Activated B cell treated with CpG ODN at 0.5 μM for 24 hours (primary cell): ENCODE data around the gene MS4A7. TPM values are rescaled to one million over a fixed set of nuclear protein-coding genes. Genes with fewer than 3 reads are reported as not detected.
A peak's percentile ranks its signal among the peaks of the same experiment; 100 is the strongest.

Source experiments
- ATAC-seq: fragments of 200-7000 bp; cut with Tn5 transposase; one replicate; pipeline ENCODE4 v1.10.0; 2021; ENCODE audit warnings: low read depth, mild to moderate bottlenecking, moderate library complexity
- CTCF ChIA-PET: fragments of 350-600 bp; sonication (Branson Sonifier 250); formaldehyde crosslinking; loops from one replicate; lab custom pipeline; 2021; ENCODE audit warnings: antibody characterized with exemption; lab: Charles Lee
- POLR2A ChIA-PET: fragments of 350-600 bp; sonication (Branson Sonifier 250); formaldehyde crosslinking; loops from one replicate; lab custom pipeline; 2021; ENCODE audit warnings: antibody characterized with exemption; lab: Charles Lee
- DNase-seq: peaks from one replicate; pipeline ENCODE4 v3.0.0; 2022
- H3K27ac Mint-ChIP-seq: one replicate; pipeline ENCODE4 v1.8.0; 2020; ENCODE audit warnings: mixed read lengths
- H3K27me3 Mint-ChIP-seq: one replicate; pipeline ENCODE4 v1.8.0; 2021; ENCODE audit warnings: mixed read lengths
- H3K36me3 Mint-ChIP-seq: one replicate; pipeline ENCODE4 v1.8.0; 2021; ENCODE audit warnings: low read depth, mixed read lengths
- H3K4me1 Mint-ChIP-seq: one replicate; pipeline ENCODE4 v1.8.0; 2021; ENCODE audit warnings: mixed read lengths
- H3K4me3 Mint-ChIP-seq: one replicate; pipeline ENCODE4 v1.8.0; 2020; ENCODE audit warnings: mild to moderate bottlenecking, mixed read lengths
- H3K9me3 Mint-ChIP-seq: one replicate; pipeline ENCODE4 v1.8.0; 2020; ENCODE audit warnings: mixed read lengths
- intact Hi-C: fragments of 100-400 bp; cut with micrococcal nuclease; formaldehyde crosslinking; loops from one replicate; pipeline ENCODE4 v1.15.1; 2024
- total RNA-seq: library from RNA; stranded (reverse); gene quantifications from 2 replicates; pipeline ENCODE4 v1.2.3, GENCODE V29; 2022
- TF ChIP-seq, protein P1 (sequence below): fragments of 200-600 bp; IDR thresholded peaks from one replicate; pipeline ENCODE4 v1.8.0; 2022; ENCODE audit warnings: antibody characterized with exemption, mild to moderate bottlenecking

The MS4A7 gene
- total RNA-seq, 1 donor from 2014 or later: 51.1 TPM

GRCh38 chr11:60367896-60368295, 10.4 kb upstream of the MS4A7 start:
- TF ChIP-seq, protein P1, sequence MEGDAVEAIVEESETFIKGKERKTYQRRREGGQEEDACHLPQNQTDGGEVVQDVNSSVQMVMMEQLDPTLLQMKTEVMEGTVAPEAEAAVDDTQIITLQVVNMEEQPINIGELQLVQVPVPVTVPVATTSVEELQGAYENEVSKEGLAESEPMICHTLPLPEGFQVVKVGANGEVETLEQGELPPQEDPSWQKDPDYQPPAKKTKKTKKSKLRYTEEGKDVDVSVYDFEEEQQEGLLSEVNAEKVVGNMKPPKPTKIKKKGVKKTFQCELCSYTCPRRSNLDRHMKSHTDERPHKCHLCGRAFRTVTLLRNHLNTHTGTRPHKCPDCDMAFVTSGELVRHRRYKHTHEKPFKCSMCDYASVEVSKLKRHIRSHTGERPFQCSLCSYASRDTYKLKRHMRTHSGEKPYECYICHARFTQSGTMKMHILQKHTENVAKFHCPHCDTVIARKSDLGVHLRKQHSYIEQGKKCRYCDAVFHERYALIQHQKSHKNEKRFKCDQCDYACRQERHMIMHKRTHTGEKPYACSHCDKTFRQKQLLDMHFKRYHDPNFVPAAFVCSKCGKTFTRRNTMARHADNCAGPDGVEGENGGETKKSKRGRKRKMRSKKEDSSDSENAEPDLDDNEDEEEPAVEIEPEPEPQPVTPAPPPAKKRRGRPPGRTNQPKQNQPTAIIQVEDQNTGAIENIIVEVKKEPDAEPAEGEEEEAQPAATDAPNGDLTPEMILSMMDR: no peak
- Mint-ChIP-seq H3K27ac (peak overlapping the region; percentile 90), H3K4me1 (peaks cover 97% of the 10 kb centered on the region), H3K27me3 (no peaks in the 10 kb centered on the region), H3K4me3 (peak overlapping the region; percentile 63), H3K36me3 (peaks cover 36% of the 10 kb centered on the region), H3K9me3 (peaks cover 4% of the 10 kb centered on the region)
- intact Hi-C loops: loop anchor here (1.0 kb wide), 5 partner anchors 10 to 109 kb away; partner anchors contain the start of genes MS4A1, MS4A14 and MS4A7
- ATAC-seq (no peak), DNase-seq (no peak)
- ChIA-PET POLR2A (interaction anchor here (0.6 to 18.0 kb wide), 17 partner anchors 11 to 265 kb away, joined by 3 to 800 read pairs (median 9); partner anchors contain the start of genes MS4A1, MS4A14 and MS4A7), CTCF (interaction anchor here (1.2 to 8.0 kb wide), 5 partner anchors 90 to 266 kb away, joined by 4 to 194 read pairs (median 6); partner anchors contain the start of gene MS4A1)

DNA sequence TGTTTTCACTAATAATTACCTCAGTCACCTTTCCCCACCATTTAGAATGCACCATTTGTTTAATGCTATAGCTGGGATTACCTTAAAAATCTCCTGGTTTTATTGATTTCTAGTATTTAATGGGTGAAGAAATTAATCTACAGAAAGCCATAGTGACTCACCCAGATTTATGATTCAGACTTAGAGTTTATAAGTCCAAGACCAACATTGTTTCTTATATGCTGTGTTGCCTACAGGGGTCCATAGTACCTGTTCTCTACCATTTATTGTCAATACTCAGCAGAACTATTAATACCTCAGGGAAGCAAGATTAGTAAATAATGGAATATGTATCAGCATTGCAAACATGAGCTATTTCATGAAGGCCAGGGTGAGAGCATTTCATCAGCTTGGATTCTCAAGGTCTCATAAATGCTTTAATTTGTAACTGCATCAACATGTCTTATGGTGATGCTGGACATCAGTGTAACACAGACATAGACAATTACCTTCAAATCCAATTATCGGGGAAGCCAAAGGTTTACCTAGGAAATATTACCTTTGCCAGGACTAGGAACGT, 8.0 kb upstream of the MS4A7 start:
- Mint-ChIP-seq H3K27ac (peak overlapping the region; percentile 90), H3K4me3 (no peak overlapping the region), H3K4me1 (peaks cover 97% of the 10 kb centered on the region), H3K9me3 (peaks cover 4% of the 10 kb centered on the region), H3K27me3 (no peaks in the 10 kb centered on the region), H3K36me3 (peaks cover 29% of the 10 kb centered on the region)
- intact Hi-C loops: no loop called here
- TF ChIP-seq, protein P1: no peak
- CTCF ChIA-PET: interaction anchor here (0.9 to 1.2 kb wide), 2 partner anchors 101 to 108 kb away, joined by 3 to 4 read pairs; no protein-coding TSS in a partner anchor
- DNase-seq (no peak), ATAC-seq (no peak)
- POLR2A ChIA-PET: interaction anchor here (1.1 to 18.0 kb wide), 7 partner anchors 8 to 113 kb away, joined by 3 to 800 read pairs (median 6); partner anchors contain the start of genes MS4A1 and MS4A7

DNA sequence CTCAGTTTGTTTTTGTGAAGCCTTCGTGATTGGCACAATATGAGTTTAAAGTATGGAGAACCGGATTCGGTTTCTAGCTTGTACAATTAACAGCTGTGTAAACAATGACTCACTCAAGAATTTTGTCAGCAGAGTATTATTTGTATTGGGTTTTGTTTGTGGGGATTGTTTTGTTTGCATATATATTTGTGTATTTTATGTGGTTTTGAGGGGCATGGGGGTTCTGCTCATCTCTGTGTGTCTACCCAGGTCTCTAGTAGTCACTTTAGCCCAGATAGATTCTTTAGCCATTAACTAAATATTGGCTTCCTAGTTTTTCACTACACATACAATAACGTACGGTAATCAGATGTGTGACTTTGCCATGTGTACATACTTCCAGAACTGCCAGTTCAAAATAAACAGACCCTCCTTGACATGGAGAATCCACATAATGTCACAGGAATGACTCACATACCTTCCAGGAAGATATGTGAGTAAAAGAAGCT, 7.5 kb upstream of the MS4A7 start:
- intact Hi-C loops: no loop called here
- POLR2A ChIA-PET: interaction anchor here (1.1 to 18.0 kb wide), 6 partner anchors 8 to 113 kb away, joined by 3 to 800 read pairs (median 6); partner anchors contain the start of genes MS4A1 and MS4A7
- H3K4me1 Mint-ChIP-seq: peaks cover 96% of the 10 kb centered on the region
- peak overlapping the region; percentile 25 for H3K27ac Mint-ChIP-seq
- no peaks in the 10 kb centered on the region for H3K27me3 Mint-ChIP-seq
- ATAC-seq (no peak), DNase-seq (no peak)
- peaks cover 4% of the 10 kb centered on the region for H3K9me3 Mint-ChIP-seq
- CTCF ChIA-PET: interaction anchor here (0.9 to 1.2 kb wide), 2 partner anchors 101 to 107 kb away, joined by 3 to 4 read pairs; no protein-coding TSS in a partner anchor
- H3K4me3 Mint-ChIP-seq: no peak overlapping the region
- TF ChIP-seq, protein P1: no peak
- H3K36me3 Mint-ChIP-seq: peaks cover 29% of the 10 kb centered on the region

DNA sequence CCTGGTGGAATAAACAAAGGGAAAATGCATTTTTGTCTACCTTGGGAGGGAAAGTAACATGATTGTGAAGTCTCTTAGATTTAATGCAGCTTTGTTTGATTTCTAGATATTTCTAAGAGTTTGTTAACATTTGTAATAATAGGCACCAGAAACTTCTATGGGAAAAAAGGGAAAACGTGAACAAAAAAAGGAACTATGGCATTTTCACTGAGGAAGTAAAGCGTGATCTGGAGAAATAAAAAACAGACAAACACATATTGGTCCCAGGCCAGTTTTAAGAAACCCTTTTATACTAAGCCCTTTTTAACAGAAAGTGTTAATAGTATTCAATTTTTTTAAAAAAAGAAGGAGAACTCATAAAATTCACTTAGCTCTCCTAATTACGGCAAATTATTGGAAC, 6.9 kb upstream of the MS4A7 start:
- ChIA-PET CTCF (interaction anchor here (0.9 to 1.2 kb wide), 2 partner anchors 100 to 107 kb away, joined by 3 to 4 read pairs; no protein-coding TSS in a partner anchor), POLR2A (interaction anchor here (1.1 to 18.0 kb wide), 5 partner anchors 26 to 112 kb away, joined by 3 to 800 read pairs (median 6); partner anchors contain the start of gene MS4A1)
- ATAC-seq (no peak), DNase-seq (no peak)
- TF ChIP-seq, protein P1: no peak
- H3K27me3 Mint-ChIP-seq: no peaks in the 10 kb centered on the region
- H3K27ac Mint-ChIP-seq: no peak overlapping the region
- H3K9me3 Mint-ChIP-seq: peaks cover 4% of the 10 kb centered on the region
- peaks cover 26% of the 10 kb centered on the region for H3K36me3 Mint-ChIP-seq
- no peak overlapping the region for H3K4me3 Mint-ChIP-seq
- H3K4me1 Mint-ChIP-seq: peaks cover 96% of the 10 kb centered on the region
- intact Hi-C loops: no loop called here

DNA sequence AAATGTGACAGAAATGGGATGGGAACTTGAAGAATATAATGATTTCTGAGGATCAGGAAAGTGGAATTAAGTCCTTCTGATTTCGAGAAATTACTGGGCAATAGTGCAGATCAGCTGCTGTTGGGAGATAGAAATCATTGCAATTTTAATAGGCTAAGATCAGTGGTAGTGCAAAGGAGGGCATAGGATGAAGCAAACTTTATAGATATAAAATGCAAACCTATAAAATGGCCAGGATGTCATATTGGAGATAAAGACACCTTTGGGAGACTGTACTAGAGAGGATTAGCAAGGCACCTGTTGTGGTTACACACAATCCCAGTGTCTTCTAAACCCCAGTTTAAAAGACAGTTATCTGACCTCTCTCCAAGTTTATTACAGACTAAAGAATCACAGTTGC, 6.5 kb upstream of the MS4A7 start:
- ATAC-seq: no peak

More for the DNA sequence above, 6.5 kb upstream of the MS4A7 start:
- H3K4me3 Mint-ChIP-seq: no peak overlapping the region
- H3K4me1 Mint-ChIP-seq: peaks cover 97% of the 10 kb centered on the region
- peak overlapping the region; percentile 2 for H3K27ac Mint-ChIP-seq
- intact Hi-C loops: no loop called here
- no peak for DNase-seq
- H3K27me3 Mint-ChIP-seq: no peaks in the 10 kb centered on the region
- ChIA-PET CTCF (no interaction called here), POLR2A (interaction anchor here (0.7 to 18.0 kb wide), 5 partner anchors 26 to 112 kb away, joined by 3 to 800 read pairs (median 7); partner anchors contain the start of gene MS4A1)
- H3K36me3 Mint-ChIP-seq: peaks cover 25% of the 10 kb centered on the region
- TF ChIP-seq, protein P1: no peak
- H3K9me3 Mint-ChIP-seq: peaks cover 4% of the 10 kb centered on the region
